ENCODE measurements around the gene CSF2RB.

DNA sequence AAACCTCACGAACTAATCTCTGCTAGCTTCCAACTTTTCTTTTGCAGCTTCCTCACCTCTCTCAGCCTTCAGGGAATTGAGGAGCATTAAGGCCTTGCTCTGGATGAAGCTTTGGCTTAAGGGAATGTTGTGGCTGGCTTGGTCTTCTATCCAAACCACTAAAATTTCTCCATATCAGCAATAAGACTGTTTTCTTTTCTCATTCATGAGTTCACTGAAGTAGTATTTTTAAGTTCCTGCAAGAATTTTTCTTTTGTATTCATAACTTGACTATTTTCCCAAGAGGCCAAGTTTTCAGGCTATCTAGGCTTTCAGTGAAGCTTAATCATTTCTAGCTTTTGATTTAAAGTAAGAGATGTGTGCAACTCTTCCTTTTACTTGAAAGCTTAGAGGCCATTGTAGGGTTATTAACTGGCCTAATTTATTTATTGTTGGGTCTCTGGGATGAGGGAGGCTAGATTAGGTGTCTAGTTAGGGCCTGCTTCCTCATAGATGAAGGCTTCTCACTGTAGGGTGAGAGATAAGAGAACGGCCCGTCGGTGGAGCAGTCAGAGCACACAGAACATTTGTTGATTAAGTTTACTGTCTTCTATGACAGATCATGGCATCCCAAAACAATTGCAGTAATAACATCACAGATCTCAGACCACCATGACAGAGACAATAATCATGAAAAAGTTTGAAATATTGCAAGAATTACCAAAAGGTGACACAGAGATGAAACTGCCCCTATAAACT is 33.2 kb downstream of the CSF2RB start:
- TF ChIP-seq, protein P1, sequence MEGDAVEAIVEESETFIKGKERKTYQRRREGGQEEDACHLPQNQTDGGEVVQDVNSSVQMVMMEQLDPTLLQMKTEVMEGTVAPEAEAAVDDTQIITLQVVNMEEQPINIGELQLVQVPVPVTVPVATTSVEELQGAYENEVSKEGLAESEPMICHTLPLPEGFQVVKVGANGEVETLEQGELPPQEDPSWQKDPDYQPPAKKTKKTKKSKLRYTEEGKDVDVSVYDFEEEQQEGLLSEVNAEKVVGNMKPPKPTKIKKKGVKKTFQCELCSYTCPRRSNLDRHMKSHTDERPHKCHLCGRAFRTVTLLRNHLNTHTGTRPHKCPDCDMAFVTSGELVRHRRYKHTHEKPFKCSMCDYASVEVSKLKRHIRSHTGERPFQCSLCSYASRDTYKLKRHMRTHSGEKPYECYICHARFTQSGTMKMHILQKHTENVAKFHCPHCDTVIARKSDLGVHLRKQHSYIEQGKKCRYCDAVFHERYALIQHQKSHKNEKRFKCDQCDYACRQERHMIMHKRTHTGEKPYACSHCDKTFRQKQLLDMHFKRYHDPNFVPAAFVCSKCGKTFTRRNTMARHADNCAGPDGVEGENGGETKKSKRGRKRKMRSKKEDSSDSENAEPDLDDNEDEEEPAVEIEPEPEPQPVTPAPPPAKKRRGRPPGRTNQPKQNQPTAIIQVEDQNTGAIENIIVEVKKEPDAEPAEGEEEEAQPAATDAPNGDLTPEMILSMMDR (IDR thresholded peaks at IDR 0.05; ENCODE audit: low read depth, low read length) = peak; percentile 6
- TF ChIP-seq POLR2A (IDR thresholded peaks at IDR 0.05; ENCODE audit: extremely low read depth, insufficient read length) (no peak), MYC (IDR thresholded peaks at IDR 0.05; ENCODE audit: low read depth, low read length) (no peak)
- TF ChIP-seq, protein P2, sequence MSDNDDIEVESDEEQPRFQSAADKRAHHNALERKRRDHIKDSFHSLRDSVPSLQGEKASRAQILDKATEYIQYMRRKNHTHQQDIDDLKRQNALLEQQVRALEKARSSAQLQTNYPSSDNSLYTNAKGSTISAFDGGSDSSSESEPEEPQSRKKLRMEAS (IDR thresholded peaks at IDR 0.05; ENCODE audit: low read depth, low read length) = no peak
